ENCODE data around the gene SHTN1. TPM values are rescaled to one million over a fixed set of nuclear protein-coding genes. Genes with fewer than 3 reads are reported as not detected.

SHTN1 gene
- total RNA-seq, 2 donors from 2014 or later = 0.19 to 0.31 TPM

- Mint-ChIP-seq H3K4me1 (ENCODE audit: low read depth) (no peaks in the 10 kb centered on the region), H3K27ac (no peak overlapping the region), H3K4me3 (no peak overlapping the region), H3K36me3 (ENCODE audit: insufficient read depth in 2 of 2) (no peaks in the 10 kb centered on the region), H3K9me3 (no peaks in the 10 kb centered on the region), H3K27me3 (ENCODE audit: low read depth) (peaks cover 10% of the 10 kb centered on the region)
- ATAC-seq (replicated peaks in 1 of 2) = no peak
- no peak for DNase-seq
These were observed 79.9 kb downstream of the SHTN1 start for GRCh38 chr10:116925056-116925455.

GRCh38 chr10:116919706-116920105 is 85.3 kb downstream of the SHTN1 start:
- peaks cover 18% of the 10 kb centered on the region for H3K27me3 Mint-ChIP-seq (ENCODE audit: low read depth)
- H3K9me3 Mint-ChIP-seq = no peaks in the 10 kb centered on the region
- no peaks in the 10 kb centered on the region for H3K36me3 Mint-ChIP-seq (ENCODE audit: insufficient read depth in 2 of 2)
- H3K4me1 Mint-ChIP-seq (ENCODE audit: low read depth) = no peaks in the 10 kb centered on the region
- ATAC-seq (replicated peaks in 1 of 2) = no peak
- no peak overlapping the region for H3K27ac Mint-ChIP-seq
- no peak for DNase-seq
- H3K4me3 Mint-ChIP-seq = no peak overlapping the region

- no peak overlapping the region for H3K4me3 Mint-ChIP-seq
- DNase-seq (no peak), ATAC-seq (replicated peaks in 1 of 2) (no peak)
- H3K4me1 Mint-ChIP-seq (ENCODE audit: low read depth) = no peaks in the 10 kb centered on the region
- H3K36me3 Mint-ChIP-seq (ENCODE audit: insufficient read depth in 2 of 2) = no peaks in the 10 kb centered on the region
- H3K9me3 Mint-ChIP-seq = no peaks in the 10 kb centered on the region
- H3K27ac Mint-ChIP-seq = no peak overlapping the region
- peaks cover 23% of the 10 kb centered on the region for H3K27me3 Mint-ChIP-seq (ENCODE audit: low read depth)
These were observed 85.8 kb downstream of the SHTN1 start for GRCh38 chr10:116919164-116919563.

- Mint-ChIP-seq H3K36me3 (ENCODE audit: insufficient read depth in 2 of 2) (no peaks in the 10 kb centered on the region), H3K4me1 (ENCODE audit: low read depth) (no peaks in the 10 kb centered on the region), H3K27ac (no peak overlapping the region), H3K4me3 (no peak overlapping the region), H3K9me3 (no peaks in the 10 kb centered on the region), H3K27me3 (ENCODE audit: low read depth) (peaks cover 27% of the 10 kb centered on the region)
- DNase-seq (no peak), ATAC-seq (replicated peaks in 1 of 2) (no peak)
These were observed 86.4 kb downstream of the SHTN1 start for GRCh38 chr10:116918583-116918982.

GRCh38 chr10:116917481-116917880 is 87.5 kb downstream of the SHTN1 start:
- H3K9me3 Mint-ChIP-seq = no peaks in the 10 kb centered on the region
- peaks cover 27% of the 10 kb centered on the region for H3K27me3 Mint-ChIP-seq (ENCODE audit: low read depth)
- no peaks in the 10 kb centered on the region for H3K4me1 Mint-ChIP-seq (ENCODE audit: low read depth)
- H3K27ac Mint-ChIP-seq = no peak overlapping the region
- ATAC-seq (replicated peaks in 1 of 2) = no peak
- no peak overlapping the region for H3K4me3 Mint-ChIP-seq
- no peaks in the 10 kb centered on the region for H3K36me3 Mint-ChIP-seq (ENCODE audit: insufficient read depth in 2 of 2)
- DNase-seq = no peak

- H3K4me3 Mint-ChIP-seq = no peak overlapping the region
- no peaks in the 10 kb centered on the region for H3K4me1 Mint-ChIP-seq (ENCODE audit: low read depth)
- H3K9me3 Mint-ChIP-seq = no peaks in the 10 kb centered on the region
- H3K27me3 Mint-ChIP-seq (ENCODE audit: low read depth) = peaks cover 19% of the 10 kb centered on the region
- DNase-seq (no peak), ATAC-seq (replicated peaks in 1 of 2) (no peak)
- no peak overlapping the region for H3K27ac Mint-ChIP-seq
- no peaks in the 10 kb centered on the region for H3K36me3 Mint-ChIP-seq (ENCODE audit: insufficient read depth in 2 of 2)
These were observed 89.6 kb downstream of the SHTN1 start for GRCh38 chr10:116915340-116915739.

- H3K4me3 Mint-ChIP-seq = no peak overlapping the region
- ATAC-seq (replicated peaks in 1 of 2) (no peak), DNase-seq (no peak)
- peaks cover 17% of the 10 kb centered on the region for H3K27me3 Mint-ChIP-seq (ENCODE audit: low read depth)
- no peaks in the 10 kb centered on the region for H3K9me3 Mint-ChIP-seq
- no peaks in the 10 kb centered on the region for H3K4me1 Mint-ChIP-seq (ENCODE audit: low read depth)
- no peaks in the 10 kb centered on the region for H3K36me3 Mint-ChIP-seq (ENCODE audit: insufficient read depth in 2 of 2)
- no peak overlapping the region for H3K27ac Mint-ChIP-seq
These were observed 91.3 kb downstream of the SHTN1 start for GRCh38 chr10:116913695-116914094.

- DNase-seq (no peak), ATAC-seq (replicated peaks in 1 of 2) (no peak)
- Mint-ChIP-seq H3K36me3 (ENCODE audit: insufficient read depth in 2 of 2) (no peaks in the 10 kb centered on the region), H3K4me1 (ENCODE audit: low read depth) (no peaks in the 10 kb centered on the region), H3K4me3 (no peak overlapping the region), H3K9me3 (no peaks in the 10 kb centered on the region), H3K27ac (no peak overlapping the region), H3K27me3 (ENCODE audit: low read depth) (peaks cover 17% of the 10 kb centered on the region)
These were observed 92.8 kb downstream of the SHTN1 start for GRCh38 chr10:116912162-116912561.

- Mint-ChIP-seq H3K27ac (no peak overlapping the region), H3K9me3 (no peaks in the 10 kb centered on the region), H3K27me3 (ENCODE audit: low read depth) (peaks cover 17% of the 10 kb centered on the region), H3K4me3 (no peak overlapping the region), H3K4me1 (ENCODE audit: low read depth) (no peaks in the 10 kb centered on the region), H3K36me3 (ENCODE audit: insufficient read depth in 2 of 2) (no peaks in the 10 kb centered on the region)
- no peak for ATAC-seq (replicated peaks in 1 of 2)
- no peak for DNase-seq
These were observed 94.1 kb downstream of the SHTN1 start for GRCh38 chr10:116910910-116911309.

- H3K4me3 Mint-ChIP-seq = no peak overlapping the region
- peaks cover 5% of the 10 kb centered on the region for H3K27me3 Mint-ChIP-seq (ENCODE audit: low read depth)
- ATAC-seq (replicated peaks in 1 of 2) (no peak), DNase-seq (no peak)
- H3K27ac Mint-ChIP-seq = no peak overlapping the region
- H3K9me3 Mint-ChIP-seq = no peaks in the 10 kb centered on the region
- H3K36me3 Mint-ChIP-seq (ENCODE audit: insufficient read depth in 2 of 2) = no peaks in the 10 kb centered on the region
- no peaks in the 10 kb centered on the region for H3K4me1 Mint-ChIP-seq (ENCODE audit: low read depth)
These were observed 95.7 kb downstream of the SHTN1 start for GRCh38 chr10:116909307-116909706.

GRCh38 chr10:116907245-116907987 is 97.6 kb downstream of the SHTN1 start:
- DNase-seq = no peak
- H3K27me3 Mint-ChIP-seq (ENCODE audit: low read depth) = no peaks in the 10 kb centered on the region
- H3K9me3 Mint-ChIP-seq = no peaks in the 10 kb centered on the region
- ATAC-seq (replicated peaks in 1 of 2) = no peak
- H3K4me3 Mint-ChIP-seq = no peak overlapping the region
- H3K36me3 Mint-ChIP-seq (ENCODE audit: insufficient read depth in 2 of 2) = no peaks in the 10 kb centered on the region
- no peak overlapping the region for H3K27ac Mint-ChIP-seq
- no peaks in the 10 kb centered on the region for H3K4me1 Mint-ChIP-seq (ENCODE audit: low read depth)

- H3K27me3 Mint-ChIP-seq (ENCODE audit: low read depth) = peaks cover 6% of the 10 kb centered on the region
- no peak for DNase-seq
- no peaks in the 10 kb centered on the region for H3K36me3 Mint-ChIP-seq (ENCODE audit: insufficient read depth in 2 of 2)
- ATAC-seq (replicated peaks in 1 of 2) = no peak
- H3K4me1 Mint-ChIP-seq (ENCODE audit: low read depth) = no peaks in the 10 kb centered on the region
- no peak overlapping the region for H3K27ac Mint-ChIP-seq
- no peaks in the 10 kb centered on the region for H3K9me3 Mint-ChIP-seq
- H3K4me3 Mint-ChIP-seq = no peak overlapping the region
These were observed 99.2 kb downstream of the SHTN1 start for GRCh38 chr10:116905845-116906210.

GRCh38 chr10:116899626-116900025 is 105.4 kb downstream of the SHTN1 start:
- Mint-ChIP-seq H3K27ac (no peak overlapping the region), H3K27me3 (ENCODE audit: low read depth) (peaks cover 7% of the 10 kb centered on the region), H3K4me3 (no peak overlapping the region), H3K36me3 (ENCODE audit: insufficient read depth in 2 of 2) (no peaks in the 10 kb centered on the region), H3K9me3 (no peaks in the 10 kb centered on the region), H3K4me1 (ENCODE audit: low read depth) (no peaks in the 10 kb centered on the region)
- DNase-seq (no peak), ATAC-seq (replicated peaks in 1 of 2) (no peak)

GRCh38 chr10:116893686-116894037 is 111.3 kb downstream of the SHTN1 start:
- Mint-ChIP-seq H3K4me1 (ENCODE audit: low read depth) (no peaks in the 10 kb centered on the region), H3K27ac (no peak overlapping the region), H3K4me3 (no peak overlapping the region), H3K27me3 (ENCODE audit: low read depth) (peaks cover 41% of the 10 kb centered on the region), H3K9me3 (no peaks in the 10 kb centered on the region), H3K36me3 (ENCODE audit: insufficient read depth in 2 of 2) (no peaks in the 10 kb centered on the region)
- no peak for ATAC-seq (replicated peaks in 1 of 2)
- DNase-seq = no peak

Data from activated T-cell treated with anti-CD3 and anti-CD28 coated beads, Interleukin-2, amount 50 U/mL, for 72 hours (primary cell).